ENCODE results near the gene C1orf198.

DNA sequence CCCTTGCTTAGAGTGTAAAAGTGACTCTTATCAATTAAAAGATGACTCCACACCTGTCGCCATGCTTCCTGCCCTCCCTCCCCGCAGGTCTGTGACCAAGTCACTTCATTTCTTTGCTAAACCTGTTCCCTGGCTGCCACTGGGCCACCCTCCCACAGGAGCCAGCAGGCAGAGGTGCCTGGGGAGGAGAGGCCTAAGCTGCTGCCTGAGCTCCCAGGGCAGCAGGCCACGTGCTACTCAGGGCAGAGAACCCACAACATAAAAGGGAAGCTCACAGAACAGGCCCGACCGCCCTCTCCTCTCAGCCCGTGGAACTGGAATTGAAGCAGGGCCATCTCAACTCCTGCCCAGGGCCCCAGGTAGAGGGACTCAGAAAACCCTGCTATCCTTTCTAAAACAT lies 4.9 kb downstream of the C1orf198 start:
- TF ChIP-seq CTCF (IDR thresholded peaks at IDR 0.05) (no peak), POLR2A (IDR thresholded peaks at IDR 0.05) (no peak)

All from heart left ventricle (tissue), 13 donors.